Nucleus accumbens (tissue), 56 donors: Measurements from ENCODE around the gene DGAT2.
"Not testable (repeated sequence)": the region's sequence is repeated elsewhere in the genome, so short reads cannot be mapped to it uniquely, and the experiment has no call there.

Experiments
- DNase-seq, 56 donors: peaks; one replicate each; lab custom pipeline; 2025; lab: John Stamatoyannopoulos, UW

DGAT2 gene

GRCh38 chr11:75768112-75768908 is at the start of gene DGAT2:
TSS of gene DGAT2 (plus strand) at chr11:75768778. CDS start at chr11:75768992, 214 bp downstream.
- DNase-seq, result peak in 44 of 56 donors; percentile 6 to 88 (median 55)

GRCh38 chr11:75719340-75720239 is 49.0 kb upstream of the DGAT2 start:
- no peak for DNase-seq

GRCh38 chr11:75720639-75721038 is 47.9 kb upstream of the DGAT2 start:
- no peak for DNase-seq

- no peak for DNase-seq
These were observed 46.5 kb upstream of the DGAT2 start for GRCh38 chr11:75721852-75722668.

GRCh38 chr11:75722669-75723042 is 45.9 kb upstream of the DGAT2 start:
- DNase-seq, result no peak

GRCh38 chr11:75725547-75726320 is 42.8 kb upstream of the DGAT2 start:
- no peak for DNase-seq

- no peak for DNase-seq
These were observed 39.6 kb upstream of the DGAT2 start for GRCh38 chr11:75728992-75729391.

- DNase-seq, result no peak
These were observed 37.5 kb upstream of the DGAT2 start for GRCh38 chr11:75731095-75731494.

GRCh38 chr11:75733071-75733430 is 35.5 kb upstream of the DGAT2 start:
- DNase-seq, result no peak

- DNase-seq, result peak in 11 of 56 donors; percentile 9 to 52 (median 17)
These were observed 35.0 kb upstream of the DGAT2 start for GRCh38 chr11:75733431-75734107.

- no peak for DNase-seq
These were observed 33.9 kb upstream of the DGAT2 start for GRCh38 chr11:75734491-75735180.

GRCh38 chr11:75735181-75735845 is 33.3 kb upstream of the DGAT2 start:
- no peak for DNase-seq

- no peak for DNase-seq
These were observed 31.3 kb upstream of the DGAT2 start for GRCh38 chr11:75737314-75737713.

GRCh38 chr11:75740681-75741080 is 27.9 kb upstream of the DGAT2 start:
- DNase-seq, result no peak

GRCh38 chr11:75743159-75743558 is 25.4 kb upstream of the DGAT2 start:
- DNase-seq, result not testable (repeated sequence)

GRCh38 chr11:75743711-75744563 is 24.6 kb upstream of the DGAT2 start:
- DNase-seq, result no peak

- DNase-seq, result no peak
These were observed 22.8 kb upstream of the DGAT2 start for GRCh38 chr11:75745807-75746206.
